ENCODE data around the gene ENPP1.

ENPP1 gene

GRCh38 chr6:131917763-131918649 is 110.2 kb downstream of the ENPP1 start:
- no peak for DNase-seq

GRCh38 chr6:131918650-131919355 is 111.0 kb downstream of the ENPP1 start:
- no peak for DNase-seq

GRCh38 chr6:131920656-131921055 is 112.8 kb downstream of the ENPP1 start:
- DNase-seq: no peak

- peak; percentile 68 for DNase-seq
Observed at GRCh38 chr6:131923356-131923755, 115.5 kb downstream of the ENPP1 start.

- no peak for DNase-seq
Observed at GRCh38 chr6:131924881-131925474, 117.2 kb downstream of the ENPP1 start.

GRCh38 chr6:131929264-131929663 is 121.4 kb downstream of the ENPP1 start:
- no peak for DNase-seq

GRCh38 chr6:131929976-131930375 is 122.2 kb downstream of the ENPP1 start:
- DNase-seq: no peak

DNA sequence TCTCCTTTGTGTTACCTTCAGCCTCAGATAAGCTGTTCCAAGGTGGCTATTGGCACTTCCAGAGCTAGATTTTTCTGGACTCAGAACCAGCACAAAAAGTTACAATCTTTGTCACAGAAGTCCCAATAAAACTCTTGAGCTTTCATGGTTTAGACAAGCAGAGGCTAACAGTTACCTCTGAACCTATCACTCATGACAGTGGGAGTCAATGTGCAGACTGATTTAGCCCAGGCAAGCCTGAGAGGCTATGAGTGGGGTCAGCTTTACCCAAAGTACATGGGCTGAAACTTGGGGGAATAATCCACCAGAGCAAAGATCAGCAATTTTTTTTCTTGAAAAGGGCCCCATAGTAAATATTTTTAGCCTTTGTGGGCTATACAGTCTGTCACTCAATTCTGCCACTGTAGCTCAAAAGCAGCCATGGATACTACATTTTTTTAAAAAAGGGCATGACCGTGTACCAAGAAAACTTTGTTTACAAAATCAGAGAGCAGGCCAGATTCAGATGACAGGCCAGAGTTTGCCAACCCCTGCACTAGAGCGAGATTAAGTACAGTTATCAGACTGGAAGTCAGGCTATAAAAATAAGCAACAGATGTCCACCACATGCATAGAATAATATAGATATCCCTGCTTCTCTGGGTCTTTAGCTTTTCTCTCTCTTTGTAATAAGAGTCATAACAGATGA is 123.4 kb downstream of the ENPP1 start:
- DNase-seq: no peak

- DNase-seq: no peak
Observed at GRCh38 chr6:131936156-131936555, 128.3 kb downstream of the ENPP1 start.

DNA sequence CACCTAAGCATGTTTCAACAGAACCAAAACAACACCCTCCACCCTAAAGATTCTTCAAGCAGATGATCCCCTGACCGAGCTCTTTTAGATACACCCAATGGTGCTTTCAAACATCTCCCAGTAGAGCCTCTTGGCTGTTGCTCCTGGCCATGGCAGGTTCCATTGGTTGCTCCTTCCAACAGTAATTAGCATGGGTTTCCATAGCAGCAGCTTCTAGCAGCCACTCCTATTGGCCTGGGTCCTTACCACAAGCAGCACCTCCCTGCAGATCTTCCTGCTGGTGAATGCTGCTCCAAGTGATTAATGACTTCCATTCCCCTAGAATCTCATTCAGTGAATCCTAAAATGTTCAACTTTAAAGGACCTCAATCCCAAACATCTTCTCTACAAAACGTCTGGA is 129.4 kb downstream of the ENPP1 start:
- no peak for DNase-seq

GRCh38 chr6:131937703-131938631 is 130.1 kb downstream of the ENPP1 start:
- no peak for DNase-seq
